Hematopoietic multipotent progenitor cell (in vitro differentiated cells): ENCODE data around the gene TMEM201. TPM values are rescaled to one million over a fixed set of nuclear protein-coding genes. Genes with fewer than 3 reads are reported as not detected.

Experiments used
- DNase-seq, 3 donors: peaks; one replicate each; pipeline ENCODE4 v3.0.0-alpha.2; 2011 to 2015; ENCODE audit warnings: low read depth in 2 of 3, low spot score in 2 of 3
- total RNA-seq: library from RNA; depleted of rRNA; stranded (reverse); fragments of >200 nt; gene quantifications from one replicate; pipeline ENCODE4 v1.2.3, GENCODE V29; 2012

TMEM201 gene
- total RNA-seq, 1 donor, result 20.7 TPM

DNA sequence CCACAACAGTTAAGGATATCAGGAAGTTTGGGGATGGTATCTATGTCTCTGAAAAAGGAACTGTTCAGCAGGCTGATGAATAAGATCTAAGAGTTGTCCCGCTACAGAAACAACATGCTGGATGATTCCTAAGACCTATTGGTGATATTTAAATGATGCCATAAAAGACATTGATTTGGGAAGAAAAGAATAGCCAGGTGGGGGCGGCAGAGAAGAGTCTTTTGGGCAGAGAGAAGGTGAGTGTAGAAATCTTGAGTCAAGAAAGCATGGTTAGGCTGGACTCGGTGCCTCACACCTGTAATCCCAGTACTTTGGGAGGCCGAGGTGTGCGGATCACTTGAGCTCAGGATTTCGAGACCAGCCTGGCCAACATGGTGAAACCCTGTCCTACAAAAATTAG lies 11.8 kb upstream of the TMEM201 start:
- no peak for DNase-seq

DNA sequence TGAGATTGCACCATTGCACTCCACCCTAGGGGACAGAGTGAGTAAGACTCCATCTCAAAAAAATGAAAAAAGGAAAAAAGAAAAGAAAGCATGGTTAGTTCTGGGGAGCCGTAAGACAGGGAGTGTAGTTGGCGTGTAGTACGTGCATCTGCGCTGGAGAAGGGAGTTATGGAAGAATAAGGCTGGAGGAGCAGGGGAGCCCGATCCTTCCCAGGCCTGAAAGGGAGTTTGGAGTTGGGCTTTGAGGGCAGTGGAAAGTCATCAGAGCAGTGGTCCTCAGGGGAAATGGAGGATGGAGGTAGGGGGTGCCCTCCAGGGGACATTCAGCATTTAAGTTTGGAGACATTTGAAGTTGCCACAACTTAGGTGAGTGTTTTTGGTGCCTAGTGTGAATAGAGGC lies 11.3 kb upstream of the TMEM201 start:
- DNase-seq, result no peak

DNA sequence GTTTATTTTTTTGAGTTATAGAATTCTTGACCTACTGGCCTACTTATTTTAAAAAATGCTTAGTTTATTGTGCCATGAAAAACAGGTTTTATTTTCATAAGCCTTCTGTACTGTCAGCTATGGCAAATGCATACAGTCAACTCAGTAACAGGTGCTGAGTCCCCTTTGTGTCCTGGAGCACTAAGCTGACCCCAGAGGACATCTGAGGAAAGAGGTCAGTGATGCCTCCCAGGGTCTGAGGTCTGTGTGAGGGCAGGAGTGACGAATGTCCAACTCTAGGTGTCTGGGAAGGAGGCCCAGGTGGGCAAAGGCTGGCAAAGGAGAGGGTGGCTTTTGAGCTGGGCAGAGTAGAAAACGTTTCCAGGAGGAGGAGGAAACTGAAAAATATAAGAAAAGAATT lies 7.8 kb upstream of the TMEM201 start:
- DNase-seq, result no peak

DNA sequence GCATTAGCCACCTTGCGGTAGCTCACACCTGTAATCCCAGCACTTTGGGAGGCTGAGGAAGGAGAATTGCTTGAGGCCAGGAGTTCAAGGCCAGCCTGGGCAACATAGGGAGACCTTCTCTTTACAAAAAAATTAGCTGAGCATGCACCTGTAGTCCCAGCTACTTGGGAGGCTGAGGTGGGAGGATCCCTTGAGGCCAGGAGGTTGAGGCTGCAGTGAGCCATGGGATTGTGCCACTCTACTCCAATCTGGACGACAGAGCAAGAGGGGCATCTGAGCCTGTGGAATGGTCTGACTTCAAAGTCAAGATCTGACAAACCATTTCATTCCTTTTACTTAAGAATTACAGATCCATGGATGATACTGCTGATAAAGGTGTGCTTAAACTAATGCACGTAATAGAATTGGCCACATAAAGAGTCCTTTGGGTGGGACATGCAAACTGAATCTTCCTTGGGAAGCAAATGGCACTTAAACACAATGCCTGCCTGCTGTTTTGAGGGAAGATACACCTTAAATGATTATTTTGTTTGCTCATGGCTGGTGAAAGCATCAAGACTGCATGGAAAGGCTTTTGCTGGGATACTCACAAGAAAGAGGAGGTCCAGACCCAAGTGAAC lies 2.5 kb upstream of the TMEM201 start:
- no peak for DNase-seq

DNA sequence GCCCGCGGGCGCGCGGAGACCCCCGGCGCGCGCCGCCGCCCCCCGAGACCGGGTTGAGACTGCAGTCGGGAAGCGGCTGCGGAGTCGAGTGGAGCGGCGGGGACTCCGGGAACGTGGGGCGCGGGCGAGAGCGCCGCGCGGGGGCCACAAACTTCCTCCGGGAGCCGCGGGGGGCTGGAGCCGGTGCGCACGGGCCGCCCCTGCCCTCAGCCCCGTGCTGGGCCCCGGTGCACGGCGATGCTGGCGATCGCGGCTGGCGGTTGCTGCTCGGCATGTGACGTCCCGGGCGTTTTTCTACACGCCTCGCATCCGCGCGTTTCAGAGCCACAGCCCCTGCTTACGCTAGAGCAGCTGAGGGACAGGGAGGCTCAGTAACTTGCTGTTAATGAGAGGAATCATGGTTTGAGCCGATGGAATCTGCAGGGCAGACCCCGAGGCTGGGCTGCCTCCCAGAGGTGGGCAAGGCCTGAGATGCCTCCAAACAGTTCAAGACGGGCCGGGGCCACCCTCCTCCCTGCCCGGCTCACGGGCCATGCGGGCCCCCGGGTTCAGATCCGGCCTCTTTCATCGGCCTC lies 520 bp downstream of the TMEM201 start:
- peak; percentile 24 to 39 (median 35) for DNase-seq

DNA sequence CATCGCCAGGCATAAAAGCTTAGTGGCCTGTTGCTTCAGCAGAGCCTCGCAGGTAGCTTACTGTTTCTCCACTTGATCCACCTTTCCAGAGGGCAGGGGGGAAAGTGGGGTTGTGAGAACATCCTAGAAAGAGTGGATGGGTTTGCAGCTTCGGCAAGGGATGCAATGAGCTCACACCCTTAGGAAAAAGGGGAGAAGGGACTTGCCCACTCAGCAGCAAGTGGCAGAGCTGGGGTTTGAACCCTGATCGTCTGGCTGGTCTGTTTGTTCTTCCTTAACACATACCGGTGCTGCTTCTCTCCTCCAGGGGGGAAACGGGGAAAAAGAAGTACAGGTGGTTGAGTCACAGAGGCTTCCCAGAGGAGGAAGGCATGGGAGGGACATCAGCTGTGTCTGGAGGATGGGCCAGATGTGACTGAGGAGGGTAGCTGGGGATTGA lies 1.0 kb downstream of the TMEM201 start:
- no peak for DNase-seq

DNA sequence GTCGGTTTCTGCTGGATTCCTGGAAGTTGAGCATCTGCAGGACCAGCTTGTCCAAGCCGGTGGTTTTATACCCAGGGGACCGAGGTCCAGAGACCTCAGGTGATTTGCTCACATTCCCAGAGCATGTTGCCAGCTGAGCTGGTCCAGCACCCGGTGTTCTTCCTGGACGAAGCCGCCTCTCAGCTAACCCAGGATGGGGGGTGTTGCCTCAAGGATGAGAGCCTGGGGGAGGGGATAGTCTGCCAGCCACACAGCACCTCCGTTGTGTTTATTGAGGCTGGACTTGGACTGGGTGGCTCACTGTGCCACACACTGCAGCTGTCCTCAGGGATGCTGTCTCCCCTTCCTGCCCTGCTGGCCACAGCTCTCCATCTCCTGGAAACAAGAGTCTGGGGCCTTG lies 1.5 kb downstream of the TMEM201 start:
- DNase-seq, result no peak

DNA sequence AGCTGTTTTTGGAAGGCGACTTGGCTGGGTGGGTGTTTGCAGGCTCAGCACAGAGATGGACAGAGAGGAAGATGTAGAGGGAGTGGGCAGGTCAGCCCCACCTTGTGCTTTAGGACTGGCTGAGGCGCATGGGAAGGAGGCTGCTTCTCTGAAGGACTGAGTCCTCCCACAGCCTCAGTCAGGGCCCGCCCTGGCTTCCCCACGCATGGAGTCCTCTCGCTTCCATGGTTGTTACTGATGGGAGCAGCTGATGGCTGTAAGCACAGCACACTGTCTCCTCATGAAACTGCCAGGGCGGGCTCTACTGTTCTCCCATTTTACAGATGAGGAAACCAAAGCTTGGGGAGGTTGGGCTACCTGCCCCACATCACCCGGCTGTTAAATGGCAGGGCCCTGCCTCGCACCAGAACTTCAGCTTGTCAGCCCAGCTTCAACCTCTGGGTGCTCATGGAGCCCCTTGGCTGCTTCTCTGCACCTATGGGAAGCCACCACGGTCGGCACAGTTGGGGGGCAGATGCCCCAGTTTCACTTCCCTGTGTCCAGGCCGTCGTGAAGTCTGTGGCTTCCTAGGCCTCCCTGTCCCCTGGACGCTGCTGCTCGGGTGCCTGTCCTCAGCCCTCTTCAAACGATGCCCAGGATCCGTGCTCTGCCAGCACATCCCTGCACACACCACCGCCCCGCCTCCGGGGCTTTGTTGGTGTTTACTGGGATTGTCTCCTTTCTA lies 2.4 kb downstream of the TMEM201 start:
- no peak for DNase-seq

DNA sequence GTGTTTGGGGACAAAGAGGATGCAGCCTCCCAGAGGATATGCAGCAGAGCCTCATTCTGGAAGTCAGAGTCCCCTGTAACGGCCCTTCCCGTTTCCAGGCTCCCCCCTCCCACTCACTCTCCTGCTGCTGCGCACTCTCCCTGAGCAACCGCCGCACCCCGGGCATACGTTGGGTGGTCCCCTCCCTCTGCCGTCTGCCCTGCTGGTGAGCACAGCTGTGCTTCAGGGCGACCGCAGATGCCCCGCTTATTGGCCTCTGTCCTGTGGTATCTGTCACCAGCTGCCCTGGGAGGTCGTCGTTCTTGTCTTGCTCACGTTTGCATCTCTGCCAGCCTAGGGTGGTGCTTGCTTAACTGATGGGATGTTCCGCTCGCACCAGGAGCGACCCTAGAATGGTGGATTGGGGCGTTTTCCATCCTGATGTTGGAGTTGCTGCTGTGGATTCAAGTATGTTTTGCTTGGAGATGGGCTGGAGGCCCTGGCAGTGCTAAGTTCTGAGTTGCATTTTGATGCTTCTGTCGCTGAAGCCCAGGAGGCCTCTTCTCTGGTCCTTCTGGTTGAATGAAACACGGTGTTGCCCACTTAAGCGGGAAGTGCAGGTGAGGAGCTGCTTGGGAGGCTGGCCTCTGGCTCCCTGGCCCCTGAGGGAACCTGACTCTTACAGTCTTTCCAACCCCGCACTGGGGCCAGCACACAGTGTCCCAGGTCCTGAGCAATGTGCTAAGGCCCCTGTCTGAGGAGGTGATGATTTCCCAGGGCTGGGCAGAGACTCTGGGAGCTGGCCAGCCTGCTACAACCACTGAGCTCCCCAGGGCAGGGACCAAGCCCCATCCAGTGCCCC lies 3.2 kb downstream of the TMEM201 start:
- DNase-seq, result no peak

DNA sequence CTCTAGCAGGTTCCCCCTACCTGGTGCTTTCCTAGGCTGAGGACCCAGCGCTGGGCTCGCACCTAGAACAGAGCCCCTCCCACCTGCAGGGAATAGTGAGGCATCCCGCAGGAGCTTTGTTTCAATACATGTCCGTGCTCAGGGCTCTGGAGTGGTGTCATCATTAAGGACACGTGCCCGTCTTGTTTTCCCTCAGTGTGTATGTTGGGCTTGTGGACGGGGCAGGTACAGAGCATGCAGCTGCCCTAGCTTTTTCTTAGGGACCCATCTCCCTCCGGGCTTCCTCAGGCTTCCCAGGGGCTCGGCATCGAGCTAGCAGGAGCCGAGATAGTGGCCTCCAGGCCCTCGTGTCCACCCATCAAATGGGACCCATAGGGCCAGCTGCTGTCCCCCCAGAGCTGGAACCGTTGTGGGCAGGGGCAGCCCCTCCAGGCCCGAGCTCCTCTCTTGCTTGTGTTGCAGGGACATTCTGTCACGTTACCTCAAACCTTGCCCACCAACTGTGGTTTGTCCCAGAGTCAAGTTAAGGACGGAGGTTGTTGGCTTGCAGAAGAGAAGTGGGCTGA lies 3.9 kb downstream of the TMEM201 start:
- no peak for DNase-seq

DNA sequence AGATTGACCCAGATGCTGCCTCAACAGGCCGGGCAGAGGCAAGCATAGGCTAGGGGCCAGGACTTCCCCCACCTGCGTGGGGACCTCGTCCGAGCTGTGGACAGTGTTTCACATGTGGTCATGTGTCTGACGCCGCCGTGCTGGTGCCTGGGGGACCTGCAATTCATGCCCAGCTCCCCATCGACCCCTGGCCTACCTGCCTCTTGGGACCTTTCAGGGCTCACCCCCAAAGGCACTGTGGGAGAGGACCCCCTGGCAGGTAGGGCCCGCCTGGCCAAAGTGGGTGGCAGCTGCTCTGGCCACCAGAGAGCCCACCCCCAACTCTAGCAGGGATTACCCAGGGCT lies 4.4 kb downstream of the TMEM201 start:
- no peak for DNase-seq

DNA sequence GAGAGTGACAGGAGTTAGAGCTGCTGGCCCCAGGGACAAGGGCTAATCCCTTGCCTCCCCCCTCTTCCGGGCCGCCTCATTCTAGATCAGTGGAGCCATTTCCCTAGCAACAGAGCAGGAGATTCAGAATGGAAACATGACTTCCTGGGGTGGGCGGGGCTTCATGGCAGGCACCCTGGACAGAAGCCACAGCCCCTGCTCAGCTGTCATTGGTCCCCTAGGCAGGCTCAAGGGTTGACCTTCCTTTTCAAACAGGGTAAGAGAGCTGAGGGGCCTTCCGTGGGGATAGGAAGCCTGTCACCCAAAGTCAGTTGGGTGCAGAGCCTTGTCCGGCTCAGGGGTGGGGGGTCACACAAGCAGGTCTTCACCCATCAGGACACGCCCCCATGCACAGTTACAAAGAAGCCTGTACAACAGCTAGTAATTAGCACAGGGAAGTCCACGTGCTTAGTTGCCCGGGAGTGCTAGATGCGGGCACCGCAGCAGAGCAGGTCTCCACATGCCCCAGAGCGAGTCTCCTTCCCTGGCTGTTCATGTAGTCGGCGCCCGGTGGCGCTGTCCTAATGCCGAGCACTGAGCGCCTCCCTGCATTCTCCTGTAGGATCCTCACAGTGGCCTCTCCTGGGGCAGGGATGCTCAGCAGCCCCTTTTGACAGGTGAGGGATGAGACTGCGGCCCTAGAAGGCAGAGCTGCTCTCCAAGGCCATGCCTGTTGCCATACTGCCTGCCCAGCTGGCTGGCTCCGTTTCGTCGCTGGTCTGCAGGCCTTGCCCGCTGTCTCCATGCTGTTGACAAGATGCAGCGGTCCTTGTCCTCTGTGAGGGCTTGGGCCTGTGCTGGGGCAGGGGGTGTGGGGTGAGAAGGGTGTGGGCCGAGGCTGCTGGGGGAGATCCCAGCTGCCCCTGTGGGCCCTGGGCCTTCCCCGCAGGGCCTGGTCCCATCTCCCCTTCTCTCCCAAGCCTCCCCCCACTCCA lies 5.1 kb downstream of the TMEM201 start:
- DNase-seq, result peak in 2 of 3 donors; percentile 86 to 94

DNA sequence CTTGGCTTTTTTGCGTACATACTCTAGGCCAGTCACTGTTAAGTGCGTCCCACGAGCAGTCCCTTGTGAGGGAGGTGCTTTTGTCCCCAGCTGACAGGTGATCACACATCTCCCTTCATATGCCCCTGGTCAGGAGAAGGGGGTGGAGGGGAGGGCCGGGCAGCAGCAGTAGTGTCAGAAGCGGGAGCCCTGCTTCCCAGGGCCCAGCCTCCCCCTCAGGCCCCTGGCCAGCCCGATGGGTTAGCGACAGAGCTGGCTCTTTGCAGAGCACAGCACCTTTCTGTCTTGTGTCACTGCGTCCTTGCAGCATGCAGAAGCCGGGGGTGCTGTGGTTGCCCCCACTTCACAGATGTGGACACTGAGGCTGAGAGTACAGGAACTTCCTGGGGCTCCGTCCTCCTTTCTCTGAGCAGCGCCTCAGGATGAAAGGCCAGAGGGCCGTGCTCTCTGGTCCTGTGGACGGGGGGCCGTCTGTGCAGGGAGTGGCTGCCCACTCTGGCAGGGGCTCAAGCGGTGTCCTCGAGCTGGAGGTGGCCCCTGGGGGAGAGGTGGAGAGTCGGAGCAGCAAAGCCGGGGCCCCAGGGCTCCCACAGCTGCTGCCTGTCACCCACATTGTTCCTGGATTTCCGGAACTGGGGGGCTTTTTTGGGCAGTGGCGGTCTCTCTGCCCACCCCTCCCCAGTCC lies 5.9 kb downstream of the TMEM201 start:
- no peak for DNase-seq

DNA sequence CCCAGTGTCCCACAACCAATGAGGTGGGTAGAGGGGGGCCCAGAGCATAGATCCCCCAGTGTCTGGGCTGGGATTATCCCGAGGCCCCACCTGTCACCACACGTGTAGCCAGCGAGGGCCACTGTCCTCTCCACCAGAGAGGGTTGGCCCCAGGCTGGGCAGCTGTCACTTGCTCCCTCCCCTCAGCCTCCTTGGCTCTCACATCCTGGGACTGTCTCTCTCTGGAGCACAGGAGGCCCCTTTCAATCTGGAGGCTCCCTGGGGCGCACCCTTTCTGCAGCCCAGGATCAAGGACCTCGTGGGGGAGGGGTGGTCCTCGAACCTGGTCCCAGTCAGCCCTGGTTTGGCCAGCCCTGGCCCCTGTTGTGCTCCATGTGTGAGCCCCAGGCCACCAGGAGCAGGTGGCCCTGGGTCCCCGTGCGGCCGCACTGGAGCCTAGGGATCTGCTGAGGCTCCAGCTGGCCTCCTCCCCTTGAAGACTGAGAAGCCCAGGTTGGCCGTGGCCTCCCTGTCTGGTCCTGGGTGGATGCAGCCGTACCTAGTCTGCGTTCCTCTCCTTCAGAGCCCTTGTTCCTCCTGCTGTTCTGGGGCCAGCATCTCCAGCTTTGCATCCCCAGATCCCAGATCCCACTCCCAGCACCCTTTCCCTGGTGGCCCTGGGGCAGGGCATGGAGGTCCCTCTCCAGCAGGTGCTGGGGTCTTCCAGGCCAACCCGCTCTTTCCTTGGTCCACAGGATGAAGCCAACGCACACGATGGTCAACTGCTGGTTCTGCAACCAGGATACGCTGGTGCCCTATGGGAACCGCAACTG lies 6.7 kb downstream of the TMEM201 start:
- no peak for DNase-seq

DNA sequence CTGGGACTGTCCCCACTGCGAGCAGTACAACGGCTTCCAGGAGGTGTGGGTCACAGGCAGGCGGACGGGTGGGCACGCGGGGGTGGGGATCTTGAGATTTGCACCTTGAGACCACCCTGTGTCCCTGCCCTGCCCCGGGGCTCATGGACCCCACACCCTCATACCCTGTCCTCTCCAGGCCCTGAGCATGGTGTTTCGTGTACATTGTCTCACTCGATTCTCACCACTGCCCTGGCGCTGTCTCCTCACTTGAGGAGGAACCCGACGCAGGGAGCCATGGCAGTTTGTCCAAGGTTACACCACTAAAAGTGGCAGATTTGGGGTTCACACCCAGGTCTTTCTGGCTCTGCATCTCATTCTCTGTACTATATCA lies 7.2 kb downstream of the TMEM201 start:
- no peak for DNase-seq

DNA sequence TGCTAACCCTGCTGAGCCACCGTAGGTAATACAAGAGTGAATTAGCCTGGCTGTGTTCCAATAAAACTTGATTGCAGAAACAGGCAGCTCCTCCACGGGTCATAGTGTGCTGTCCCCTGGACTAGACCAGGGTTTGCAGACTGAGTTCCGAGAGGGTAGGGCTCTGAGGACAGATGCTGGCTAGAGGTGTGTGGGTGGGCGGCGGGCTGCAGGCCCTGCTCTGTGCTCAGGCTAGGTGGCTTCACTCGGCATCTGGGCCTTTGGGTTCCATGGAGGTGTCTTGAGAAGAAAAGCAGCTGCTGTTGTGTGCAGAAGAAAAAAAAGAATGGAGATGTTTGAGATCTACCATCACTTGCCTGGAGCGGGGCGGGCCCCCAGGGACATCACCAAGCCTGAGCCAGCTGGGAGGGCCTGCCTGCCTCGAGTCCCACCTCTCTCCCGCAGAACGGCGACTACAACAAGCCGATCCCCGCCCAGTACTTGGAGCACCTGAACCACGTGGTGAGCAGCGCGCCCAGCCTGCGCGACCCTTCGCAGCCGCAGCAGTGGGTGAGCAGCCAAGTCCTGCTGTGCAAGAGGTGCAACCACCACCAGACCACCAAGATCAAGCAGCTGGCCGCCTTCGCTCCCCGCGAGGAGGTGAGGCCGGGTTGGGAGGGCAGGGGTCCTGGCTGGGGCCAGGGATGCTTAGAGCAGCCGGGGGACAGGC lies 7.9 kb downstream of the TMEM201 start:
- no peak for DNase-seq

DNA sequence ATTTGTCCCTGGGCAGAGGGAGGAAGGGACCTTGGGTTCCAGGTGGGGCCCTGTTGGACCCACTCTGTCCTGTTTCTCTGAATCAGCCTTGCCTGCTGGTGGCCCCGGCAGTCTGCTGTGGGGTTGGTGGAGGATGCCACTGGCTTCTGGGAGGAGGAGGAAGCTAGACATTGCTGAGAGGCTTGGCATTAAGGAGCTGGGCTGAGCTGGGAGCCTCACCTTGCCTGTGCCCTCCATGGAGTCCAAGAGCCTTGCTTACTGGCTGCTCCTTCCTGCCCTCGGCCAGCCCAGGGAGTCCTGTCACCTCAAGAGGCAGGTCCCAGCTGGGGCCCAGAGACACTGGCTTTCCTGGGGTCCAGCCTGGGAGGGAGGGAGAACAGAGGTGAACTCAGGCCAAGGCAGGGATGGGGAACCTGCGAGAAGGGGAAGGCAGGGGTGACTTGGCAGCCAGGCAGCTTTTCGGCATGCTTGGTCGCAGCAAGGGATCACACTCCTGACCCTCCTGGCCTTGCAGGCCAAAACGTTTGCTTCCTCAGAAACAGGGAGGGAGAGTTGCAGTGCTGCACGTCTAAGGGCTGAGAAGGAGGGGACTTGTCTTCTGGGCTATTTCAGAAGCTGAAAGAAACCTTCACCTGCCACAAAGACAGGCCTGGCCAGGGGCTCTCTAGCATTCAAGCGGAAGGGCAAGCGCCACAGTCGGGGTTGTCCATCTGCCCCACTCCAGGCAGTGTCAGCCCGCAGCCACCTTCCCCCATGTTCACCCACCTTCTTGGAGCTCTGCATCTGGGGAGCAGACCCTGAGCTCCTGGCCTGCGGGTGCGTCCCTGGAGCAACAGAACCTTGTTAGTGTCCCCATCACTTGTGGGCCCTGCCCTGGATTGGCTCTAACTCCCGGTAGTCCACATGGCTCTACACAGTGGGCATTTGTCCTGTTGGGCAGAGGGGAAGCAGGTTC lies 8.9 kb downstream of the TMEM201 start:
- DNase-seq, result no peak
